Breast epithelium (tissue), 3 donors: ENCODE data around the gene BCL2.

ENCODE experiments used
- CTCF ChIP-seq, 3 donors: fragments of 450-650 bp; IDR thresholded peaks; one replicate each; pipeline ENCODE4 v1.5.1; 2016 to 2017; ENCODE audit warnings: antibody characterized with exemption in 3 of 3, mild to moderate bottlenecking in 3 of 3, moderate library complexity in 3 of 3
- POLR2A ChIP-seq: fragments of 450-650 bp; IDR thresholded peaks from one replicate; pipeline ENCODE4 v1.6.1; 2016; ENCODE audit warnings: antibody characterized with exemption, mild to moderate bottlenecking, moderate library complexity

GRCh38 chr18:63107931-63108330 lies 211.6 kb downstream of the BCL2 start:
- TF ChIP-seq POLR2A = no peak
- no peak for TF ChIP-seq CTCF (IDR thresholded peaks at IDR 0.05)
